SKM-1 treated with dmso at 0.1 percent for 144 hours (cell line): ENCODE results near the gene FAT1.

Experiments used
- DNase-seq: peaks from one replicate; lab custom pipeline; 2025; ENCODE audit not compliant: unreplicated experiment; lab: John Stamatoyannopoulos, UW

The FAT1 gene

DNA sequence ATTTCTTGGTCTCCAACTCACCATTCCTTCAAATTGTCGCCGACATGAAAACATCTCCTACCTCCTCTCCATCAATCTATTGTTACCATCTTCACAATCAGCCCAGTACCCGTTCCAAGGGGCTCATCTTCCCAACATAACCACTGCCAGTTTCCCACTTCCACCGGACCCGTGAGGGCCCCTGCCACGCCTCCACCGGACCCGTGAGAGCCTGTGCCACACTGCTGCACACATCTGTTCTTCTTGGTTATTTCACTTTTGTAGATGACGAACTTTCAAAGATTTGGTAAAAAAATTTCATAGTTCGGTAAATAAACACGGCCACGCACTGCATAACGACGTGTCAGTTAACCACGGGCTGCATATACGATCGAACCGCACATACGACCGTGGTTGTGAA, 65.0 kb downstream of the FAT1 start:
- DNase-seq: no peak

GRCh38 chr4:186657764-186658163, 65.9 kb downstream of the FAT1 start:
- no peak for DNase-seq

DNA sequence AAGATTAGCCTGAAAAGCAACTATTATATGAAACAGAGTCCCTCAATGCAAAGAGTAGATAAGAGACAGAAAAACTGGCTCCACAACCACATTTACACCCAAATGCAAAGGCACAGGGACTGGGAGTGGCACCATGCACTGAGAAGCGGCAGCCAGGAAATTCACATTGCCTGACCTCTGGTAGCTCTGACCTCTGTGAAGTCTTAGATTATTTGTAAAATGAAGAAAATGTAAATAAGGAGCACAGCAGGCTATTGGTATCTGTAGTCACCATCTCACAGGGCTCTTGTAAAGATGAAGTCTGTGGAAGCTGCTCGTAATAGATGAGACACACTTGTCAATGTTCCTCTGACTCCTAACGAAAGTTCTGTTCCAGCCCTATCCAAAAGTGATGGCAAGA, 69.7 kb downstream of the FAT1 start:
- no peak for DNase-seq

DNA sequence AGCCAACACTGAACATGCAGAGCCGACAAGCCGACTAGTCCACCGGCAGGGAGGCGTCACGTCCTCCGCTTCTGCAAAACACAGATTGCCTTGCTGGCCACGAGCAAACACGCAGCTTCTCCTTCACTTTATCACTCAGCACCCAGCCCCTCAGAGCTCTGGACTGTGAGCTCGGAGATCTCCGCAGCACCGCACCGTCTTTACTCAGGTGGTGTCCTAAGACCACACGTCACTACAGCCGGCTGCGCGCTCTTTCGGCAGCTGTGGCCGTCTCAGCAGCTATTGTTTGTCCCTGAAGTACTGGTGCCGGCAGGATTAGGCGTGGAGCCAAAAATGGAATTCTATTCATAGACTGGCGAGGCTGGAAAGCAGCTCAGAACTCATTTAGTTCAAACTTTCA, 72.0 kb downstream of the FAT1 start:
- no peak for DNase-seq

DNA sequence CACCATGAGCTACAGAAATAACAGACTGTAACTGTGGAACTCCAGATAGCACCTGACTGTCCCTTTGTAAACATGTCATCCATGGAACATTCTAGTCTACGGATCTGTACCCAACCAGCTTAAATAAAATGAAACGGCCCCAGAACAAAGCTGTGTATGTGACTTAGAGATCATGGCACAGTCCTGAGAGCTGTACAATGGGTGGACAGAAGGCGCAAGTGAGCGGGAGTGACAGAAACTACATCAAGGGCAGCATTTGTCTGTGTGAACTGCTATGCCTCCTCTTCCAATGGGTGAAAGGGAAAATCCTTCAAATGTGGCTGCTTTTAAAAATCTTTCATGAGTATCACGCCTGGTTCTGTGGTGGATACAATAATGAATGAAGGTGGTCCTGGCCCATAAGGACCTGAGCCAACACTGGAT, 72.5 kb downstream of the FAT1 start:
- DNase-seq: no peak

- no peak for DNase-seq
Measured at GRCh38 chr4:186650401-186651180, 73.1 kb downstream of the FAT1 start.

GRCh38 chr4:186647821-186648220, 75.8 kb downstream of the FAT1 start:
- no peak for DNase-seq

DNA sequence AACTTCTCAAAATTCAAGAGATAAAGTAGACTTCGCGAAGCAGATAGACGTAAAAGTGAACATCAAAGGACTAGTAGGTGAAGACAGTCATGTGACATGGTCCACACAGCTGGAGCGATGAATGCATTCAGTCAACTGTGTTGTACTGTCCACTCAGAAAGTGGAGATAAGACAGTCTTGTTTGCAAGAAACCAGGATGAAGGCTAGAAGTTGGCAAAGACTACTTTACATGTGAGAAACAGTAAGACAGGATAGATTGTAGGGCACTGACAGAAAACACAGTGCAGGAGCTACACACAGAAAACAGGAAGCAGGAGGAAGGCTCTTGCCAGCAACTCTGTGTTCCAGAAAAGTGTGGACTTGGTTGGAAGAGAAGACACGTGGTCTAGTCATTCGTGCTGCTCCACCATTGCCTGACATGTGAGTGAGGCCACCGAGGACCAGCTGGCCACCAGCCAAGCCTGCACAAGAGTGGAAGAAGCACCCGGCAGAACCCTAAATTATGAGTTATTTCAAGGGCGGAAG, 78.9 kb downstream of the FAT1 start:
- DNase-seq: no peak

- DNase-seq: no peak
Measured at GRCh38 chr4:186644311-186644638, 79.4 kb downstream of the FAT1 start.

DNA sequence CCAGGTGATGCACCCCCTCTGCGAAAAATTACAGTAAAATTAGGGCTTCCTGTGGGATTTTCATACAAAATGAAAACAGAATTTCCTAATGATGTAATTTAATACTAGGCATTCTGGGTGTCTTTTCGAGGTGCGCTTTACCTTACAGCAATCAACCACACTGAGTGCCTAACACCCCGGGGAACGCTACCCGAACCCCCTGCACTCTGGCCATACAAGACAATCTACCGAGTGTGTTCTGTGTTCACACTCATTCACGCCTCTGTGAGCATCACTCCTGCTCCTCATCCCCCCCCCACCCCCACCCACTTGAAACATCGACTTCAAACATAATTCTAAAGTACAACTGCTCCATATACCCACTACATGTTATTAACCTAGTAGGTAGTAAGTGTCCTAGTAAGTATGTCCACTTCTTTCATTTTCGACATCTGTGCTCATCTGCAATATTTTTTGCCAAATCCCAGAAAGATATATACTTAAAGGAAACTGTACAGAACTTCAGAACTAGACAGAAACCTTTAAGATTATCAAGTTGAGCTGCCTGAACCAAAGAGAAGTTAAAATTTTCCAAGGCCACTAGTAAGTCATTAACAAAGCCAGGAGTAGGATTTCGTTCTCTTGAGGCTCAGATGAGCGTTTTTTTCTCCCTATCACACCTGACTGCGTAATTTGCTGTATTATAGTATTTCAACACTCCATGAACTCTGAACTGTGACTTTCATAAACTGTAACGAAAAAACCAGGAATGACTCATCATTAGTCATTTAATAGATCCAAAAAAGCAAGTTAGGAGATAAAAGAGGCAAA, 80.0 kb downstream of the FAT1 start:
- no peak for DNase-seq

DNA sequence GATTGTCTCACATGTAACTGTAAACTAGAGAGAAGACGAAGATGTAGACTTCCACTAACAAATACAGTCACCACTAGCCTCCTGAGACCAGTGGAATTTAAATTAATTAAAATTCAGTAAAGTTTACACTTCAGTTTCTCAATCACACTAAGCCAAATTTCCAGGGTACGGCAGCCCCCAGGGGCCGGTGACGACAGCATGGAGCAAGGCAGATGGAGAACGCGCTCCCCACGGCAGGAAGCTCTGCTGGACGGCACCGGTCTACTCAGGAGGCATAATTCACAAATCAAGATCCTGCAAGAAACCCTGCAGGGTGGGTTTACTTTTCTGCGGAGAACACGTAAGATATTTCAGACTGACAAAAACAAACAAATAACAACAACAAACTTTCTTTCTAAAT, 80.7 kb downstream of the FAT1 start:
- no peak for DNase-seq

DNA sequence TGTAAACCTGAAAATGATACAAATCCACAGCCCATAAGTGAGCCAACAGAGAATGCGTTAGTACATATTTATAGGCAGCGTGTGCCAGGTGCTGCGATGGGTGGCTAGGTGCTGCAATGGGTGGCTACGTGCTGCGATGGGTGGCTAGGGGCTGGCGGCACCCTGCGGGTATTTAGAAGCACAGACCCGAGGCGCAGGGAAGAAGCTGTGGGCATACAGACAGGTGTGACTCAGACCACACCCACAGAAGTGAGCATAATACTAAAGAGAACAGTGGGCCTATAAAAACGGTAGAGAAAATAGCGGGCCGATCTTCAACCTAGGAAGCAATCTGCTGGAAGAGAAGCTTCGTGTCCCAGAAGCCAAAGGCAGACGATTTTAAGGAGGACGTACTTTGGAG, 81.1 kb downstream of the FAT1 start:
- DNase-seq: no peak

- no peak for DNase-seq
Measured at GRCh38 chr4:186634591-186635128, 89.0 kb downstream of the FAT1 start.

- no peak for DNase-seq
Measured at GRCh38 chr4:186633844-186634243, 89.8 kb downstream of the FAT1 start.

DNA sequence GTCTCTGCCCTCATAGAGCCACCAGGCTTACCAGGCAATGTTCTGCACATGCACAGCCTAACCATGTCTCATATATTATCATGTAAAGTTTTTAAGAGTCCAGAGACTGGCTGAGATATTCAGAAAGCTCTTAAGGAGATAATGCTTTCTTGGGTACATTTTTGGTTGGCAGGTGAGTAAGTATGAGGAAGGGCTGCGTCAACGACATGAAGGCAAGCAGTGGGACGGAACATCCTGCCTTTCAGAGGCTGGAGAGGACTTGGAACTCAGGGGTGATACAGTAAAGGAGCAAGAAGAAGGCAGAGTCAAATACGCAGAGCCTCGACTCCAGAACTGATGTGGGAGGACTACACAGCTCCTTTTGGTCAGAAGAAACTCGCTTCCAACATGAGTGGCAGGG, 93.5 kb downstream of the FAT1 start:
- no peak for DNase-seq

- peak; percentile 29 for DNase-seq
Measured at GRCh38 chr4:186628058-186628711, 95.5 kb downstream of the FAT1 start.

GRCh38 chr4:186627226-186627865, 96.3 kb downstream of the FAT1 start:
- DNase-seq: no peak

DNA sequence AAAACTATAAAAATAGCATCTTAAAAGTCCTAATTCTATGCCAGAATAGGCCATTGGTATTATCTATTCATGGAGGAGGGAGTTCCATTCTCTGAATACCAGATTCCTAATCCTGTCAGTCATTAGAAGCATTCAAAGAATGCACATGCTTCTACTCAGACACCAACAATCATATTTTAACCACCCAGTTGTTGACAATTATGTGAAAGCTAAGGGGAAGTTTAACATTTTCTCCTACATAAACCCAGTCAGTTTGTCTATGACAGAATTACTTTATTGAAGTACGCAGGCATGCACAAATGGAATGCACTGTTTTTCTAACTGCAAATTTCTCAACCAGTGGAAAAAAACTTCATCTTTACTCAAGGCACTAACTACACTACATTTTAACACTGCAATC, 98.7 kb downstream of the FAT1 start:
- no peak for DNase-seq

- DNase-seq: no peak
Measured at GRCh38 chr4:186623546-186623945, 100.1 kb downstream of the FAT1 start.

DNA sequence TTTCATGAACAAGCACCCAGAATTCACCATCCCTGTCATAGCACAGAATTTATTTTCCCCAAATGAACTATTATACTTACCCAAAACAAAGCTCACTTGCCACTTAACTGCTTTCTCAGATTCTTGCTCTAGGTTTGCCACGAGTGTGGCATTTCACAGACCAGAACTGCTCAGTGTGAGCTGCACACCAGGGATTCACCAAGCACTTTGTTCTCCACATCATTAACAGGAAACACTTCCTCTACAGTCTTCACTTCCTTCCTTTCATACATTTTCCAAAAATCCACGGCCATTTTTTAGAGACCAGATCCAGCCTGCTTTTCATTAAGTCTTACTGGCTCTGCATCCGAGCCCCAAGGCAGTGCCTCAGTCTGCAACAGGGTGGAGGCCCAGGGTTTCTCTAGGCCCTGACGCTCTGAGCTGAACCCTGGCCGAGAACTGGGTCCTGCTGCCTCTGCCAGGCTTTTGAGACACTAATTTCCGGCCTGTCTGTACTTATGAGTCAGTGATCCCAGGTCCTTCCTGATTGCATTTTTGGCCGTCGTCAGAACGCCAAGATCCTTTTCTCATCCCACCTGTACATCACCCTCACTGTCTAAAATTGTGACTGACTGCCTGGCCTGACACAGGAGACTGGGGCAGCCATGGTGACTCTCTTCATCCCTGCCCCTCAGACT, 100.7 kb downstream of the FAT1 start:
- DNase-seq: no peak
